Renal pelvis (tissue), 4 donors: ENCODE results near the gene TEX38. TPM values are rescaled to one million over a fixed set of nuclear protein-coding genes. Genes with fewer than 3 reads are reported as not detected.
"Not testable (repeated sequence)": the region's sequence is repeated elsewhere in the genome, so short reads cannot be mapped to it uniquely, and the experiment has no call there.

Experiments
- DNase-seq: peaks from one replicate; pipeline ENCODE4 v3.0.0-alpha.2; 2013
- polyA plus RNA-seq, 3 donors: library from polyadenylated mRNA; unstranded; fragments of 120-200 nt; gene quantifications; one replicate each; pipeline ENCODE4 v1.2.1, GENCODE V29; 2013; ENCODE audit not compliant: insufficient read length in 3 of 3

TEX38 gene
- polyA plus RNA-seq, 3 donors = 0.17 to 0.55 (median 0.34) TPM

DNA sequence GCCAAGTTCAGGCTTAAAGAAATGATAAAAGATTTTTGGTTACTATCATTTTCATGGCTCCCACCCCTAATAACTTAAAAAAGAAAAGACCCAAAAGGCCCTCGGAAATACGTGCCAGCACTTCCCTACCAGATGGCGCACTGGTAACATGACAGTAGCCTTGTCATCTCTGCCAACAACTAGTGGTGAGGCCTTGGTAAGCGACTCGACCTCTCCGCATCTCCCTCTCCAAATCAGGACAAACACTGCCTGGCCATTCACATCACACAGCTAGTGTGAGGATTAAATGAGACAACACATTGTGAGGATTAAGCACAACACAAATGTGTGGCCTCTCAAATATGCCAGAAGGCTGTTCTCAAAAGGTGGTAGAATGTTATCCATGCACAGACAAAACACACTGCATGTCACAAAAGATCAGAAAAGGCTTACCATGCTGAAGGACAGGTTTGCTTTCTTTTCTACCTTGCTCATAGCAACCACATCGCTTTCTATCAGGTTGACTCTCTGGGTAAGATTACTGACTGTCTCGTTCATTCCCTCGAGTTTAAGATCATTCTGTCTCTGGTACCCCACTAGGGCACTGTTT lies 16.4 kb downstream of the TEX38 start:
- DNase-seq = no peak

DNA sequence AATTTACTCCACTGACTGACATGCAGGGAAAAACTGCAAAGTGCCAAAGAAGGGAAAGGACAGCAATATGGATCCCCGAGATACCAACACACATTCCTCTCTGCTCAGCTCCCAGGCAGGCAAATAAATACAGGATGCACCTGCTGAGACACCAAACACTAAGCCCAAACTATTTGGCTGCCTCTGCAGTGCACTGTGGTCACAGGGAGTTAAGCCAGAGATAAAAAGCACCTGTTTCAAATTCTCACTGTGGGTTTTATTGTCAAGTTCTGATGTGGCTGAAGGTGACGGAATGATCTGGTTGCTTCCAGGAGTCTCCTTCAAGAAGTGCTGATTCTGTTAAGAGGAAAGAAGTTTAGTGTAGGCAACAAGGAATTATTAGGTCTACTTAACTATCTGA lies 17.7 kb downstream of the TEX38 start:
- DNase-seq = no peak

DNA sequence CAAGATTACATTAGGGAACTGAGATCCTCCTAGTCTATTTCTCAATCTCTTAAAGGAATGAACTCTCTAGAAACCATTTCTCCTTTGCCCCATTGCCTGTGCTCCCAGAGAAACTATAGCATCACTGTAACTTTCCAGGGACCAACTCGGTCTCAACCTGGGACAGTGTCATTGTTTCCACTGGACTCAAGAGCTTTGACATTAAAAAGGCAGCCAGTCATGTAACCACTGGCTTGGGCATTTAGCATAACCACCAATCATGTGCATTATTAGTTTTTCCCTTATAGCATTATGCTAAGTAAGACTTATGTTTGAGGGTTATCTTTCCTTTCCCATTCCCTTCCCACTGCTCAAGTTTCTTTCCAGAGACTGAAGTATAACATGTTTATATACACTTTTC lies 18.2 kb downstream of the TEX38 start:
- no peak for DNase-seq

DNA sequence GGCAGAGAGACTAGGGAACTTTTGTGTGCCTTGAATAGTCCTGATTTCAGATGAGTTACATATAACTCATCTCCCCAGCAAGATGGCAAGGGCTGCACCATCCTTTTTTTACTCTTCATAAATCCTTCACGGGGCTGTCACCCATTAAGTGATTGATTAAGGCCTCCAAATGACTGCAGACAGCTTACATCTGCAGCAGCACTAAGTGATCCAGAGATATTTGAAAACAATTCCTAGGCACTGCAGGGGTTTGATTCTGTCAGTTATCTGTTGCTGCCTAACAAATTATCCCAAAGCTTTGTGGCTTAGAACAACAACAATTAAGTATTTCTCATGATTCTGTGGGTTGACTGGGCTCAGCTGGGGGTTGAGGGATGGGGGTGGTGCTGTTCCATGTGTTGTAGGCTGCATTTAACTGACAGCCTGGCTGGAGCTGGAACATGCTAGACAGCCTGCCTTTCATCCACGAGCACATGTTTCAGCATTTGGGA lies 19.3 kb downstream of the TEX38 start:
- no peak for DNase-seq

DNA sequence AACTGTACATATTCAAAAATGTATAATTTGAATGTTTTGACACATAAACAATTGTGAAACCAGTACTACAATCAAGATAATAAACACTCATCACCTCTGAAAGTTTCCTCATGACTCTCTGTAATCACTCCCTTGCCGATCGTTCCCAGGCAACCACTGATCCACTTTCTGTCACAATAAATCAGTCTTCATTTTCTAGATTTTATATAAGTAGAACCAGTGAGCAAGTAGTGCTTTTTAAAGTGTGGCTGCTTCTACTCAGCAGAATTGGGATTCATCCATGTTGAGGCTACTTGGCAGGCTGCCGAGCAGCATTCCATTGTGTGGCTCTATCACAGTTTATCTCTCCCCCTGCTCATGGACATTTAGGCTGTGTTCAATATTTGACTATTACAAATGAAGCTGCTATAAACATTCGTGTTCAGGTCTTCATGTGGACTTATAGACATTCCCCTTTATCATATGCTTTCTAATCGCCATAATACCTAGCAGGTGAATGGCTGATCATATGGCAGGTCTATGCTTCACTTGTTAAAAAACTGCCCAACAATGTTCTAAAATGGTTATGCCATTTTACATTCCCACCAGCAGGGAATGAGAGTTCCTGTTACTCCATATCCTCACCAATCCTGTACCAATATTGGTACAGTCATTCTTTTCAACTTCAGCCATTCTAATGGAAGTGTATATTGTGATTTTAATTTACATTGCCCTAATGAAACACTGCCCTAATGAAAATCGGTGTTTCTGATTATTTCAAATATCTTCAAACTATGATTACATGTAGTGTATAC lies 20.5 kb downstream of the TEX38 start:
- no peak for DNase-seq

DNA sequence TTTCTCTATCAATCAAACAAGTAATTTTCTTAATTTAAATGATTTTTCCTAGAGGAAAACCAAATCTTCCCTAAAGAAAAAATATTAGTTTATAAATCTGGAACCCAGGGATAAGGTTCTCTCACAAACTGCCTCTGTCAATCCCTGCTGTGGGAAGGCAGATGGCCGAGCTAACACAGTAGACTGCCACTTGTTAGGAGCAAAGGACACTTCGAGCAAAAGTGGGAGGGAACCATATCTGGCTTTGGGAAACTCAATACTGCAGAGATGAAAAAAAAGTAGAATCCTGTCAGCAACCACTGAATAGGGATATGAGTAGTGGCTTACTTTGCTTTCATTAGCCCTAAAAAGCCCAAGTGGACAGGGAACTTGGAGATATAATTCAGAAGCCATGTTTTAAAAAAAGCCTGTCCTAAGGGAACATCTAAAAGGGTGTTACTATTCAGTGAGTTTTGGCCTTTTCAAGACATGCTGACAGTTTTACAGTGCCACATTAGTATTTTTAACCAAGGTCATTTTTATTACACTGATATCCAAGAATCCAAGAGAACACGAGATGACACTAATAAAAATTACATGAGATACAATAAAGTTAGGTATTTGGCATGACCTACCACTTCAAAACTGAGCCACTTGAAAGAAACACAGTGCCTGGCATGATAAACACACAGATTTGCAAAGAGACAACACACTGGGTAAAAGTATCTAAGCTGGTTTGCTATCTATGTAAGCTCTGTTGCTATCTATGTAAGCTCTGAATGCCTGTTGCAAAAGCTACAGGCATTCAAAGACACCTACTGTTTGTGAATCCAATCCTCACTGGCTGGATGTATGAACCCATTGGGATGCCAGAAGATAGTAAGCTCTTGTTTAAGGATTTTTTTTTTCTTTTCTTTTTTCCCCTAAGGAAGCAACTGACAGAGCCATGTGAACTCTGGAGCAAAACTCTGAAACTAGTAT lies 21.4 kb downstream of the TEX38 start:
- DNase-seq = no peak

DNA sequence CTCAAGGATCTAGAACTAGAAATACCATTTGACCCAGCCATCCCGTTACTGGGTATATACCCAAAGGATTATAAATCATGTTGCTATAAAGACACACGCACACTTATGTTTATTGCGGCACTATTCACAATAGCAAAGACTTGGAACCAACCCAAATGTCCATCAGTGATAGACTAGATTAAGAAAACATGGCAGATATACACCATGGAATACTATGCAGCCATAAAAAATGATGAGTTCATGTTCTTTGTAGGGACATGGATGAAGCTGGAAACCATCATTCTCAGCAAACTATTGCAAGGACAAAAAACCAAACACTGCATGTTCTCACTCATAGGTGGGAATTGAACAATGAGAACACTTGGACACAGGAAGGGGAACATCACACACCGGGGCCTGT lies 23.0 kb downstream of the TEX38 start:
- not testable (repeated sequence) for DNase-seq

DNA sequence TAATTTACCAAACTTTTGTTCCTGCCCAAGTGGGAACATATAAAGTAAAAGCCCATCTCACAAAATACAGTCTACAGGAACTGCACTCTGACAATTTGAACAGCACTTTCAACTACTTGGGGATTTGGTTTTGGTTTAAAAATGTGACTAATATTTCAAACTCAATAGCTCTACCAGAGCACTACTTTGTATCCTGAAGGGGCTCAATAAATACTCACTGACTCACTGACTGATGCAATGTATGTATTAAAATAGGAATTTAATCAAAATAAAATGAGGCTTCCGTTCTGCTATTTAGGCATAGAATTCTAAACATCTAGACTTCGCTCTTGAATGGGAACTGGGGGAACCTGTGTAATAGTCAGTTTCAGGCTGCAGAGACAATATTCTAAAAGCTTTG lies 25.4 kb downstream of the TEX38 start:
- no peak for DNase-seq

DNA sequence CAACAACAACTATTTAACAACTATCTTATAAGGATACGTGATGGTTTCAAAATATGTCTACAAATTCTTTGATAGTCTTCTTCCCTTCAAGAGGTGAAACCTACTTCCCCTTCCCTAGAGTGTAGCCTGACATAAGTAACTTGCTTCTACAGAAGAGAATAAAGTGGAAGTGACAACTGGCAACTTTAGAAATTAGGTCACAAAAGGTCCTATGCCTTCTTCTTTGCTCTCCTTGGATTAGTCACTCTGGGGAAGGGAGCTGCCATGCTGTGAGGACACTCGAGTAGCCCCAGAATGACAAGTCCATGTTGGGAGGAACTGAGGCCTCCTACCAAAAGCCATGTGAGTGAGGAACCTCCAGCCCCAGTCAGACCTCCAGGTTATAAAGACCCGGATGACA lies 28.0 kb downstream of the TEX38 start:
- DNase-seq = no peak

DNA sequence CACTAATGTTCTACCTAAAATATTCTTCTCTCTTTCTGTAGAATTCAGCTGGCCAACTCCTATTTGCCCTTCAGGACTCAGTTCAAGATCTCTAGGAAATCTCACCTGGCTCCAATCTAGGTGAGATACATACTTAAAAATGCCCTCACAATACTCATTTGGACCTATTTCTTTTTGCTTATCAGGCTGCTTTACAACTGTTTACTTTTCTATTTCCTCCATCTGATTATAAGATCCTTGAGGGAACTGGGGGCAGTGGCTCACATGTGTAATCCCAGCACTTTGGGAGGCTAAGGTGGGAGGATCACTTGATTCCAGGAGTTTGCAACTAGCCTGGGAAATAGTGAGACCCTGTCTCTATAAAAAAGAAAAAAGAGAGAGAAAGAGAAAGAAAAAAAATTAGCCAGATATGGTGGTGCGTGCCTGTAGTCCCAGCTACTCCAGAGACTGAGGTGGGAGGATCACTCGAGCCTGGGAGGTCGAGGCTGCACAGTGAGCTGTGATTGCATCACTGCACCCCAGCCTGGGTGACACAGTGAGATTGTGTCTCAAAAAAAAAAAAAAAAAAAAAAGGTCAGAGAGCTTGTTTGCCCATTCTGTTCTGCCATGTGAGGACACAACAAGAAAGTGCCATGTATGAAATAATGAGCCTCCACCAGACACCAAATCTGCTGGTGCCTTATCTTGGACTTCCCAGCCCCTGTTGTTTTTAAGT lies 32.4 kb downstream of the TEX38 start:
- DNase-seq = no peak

DNA sequence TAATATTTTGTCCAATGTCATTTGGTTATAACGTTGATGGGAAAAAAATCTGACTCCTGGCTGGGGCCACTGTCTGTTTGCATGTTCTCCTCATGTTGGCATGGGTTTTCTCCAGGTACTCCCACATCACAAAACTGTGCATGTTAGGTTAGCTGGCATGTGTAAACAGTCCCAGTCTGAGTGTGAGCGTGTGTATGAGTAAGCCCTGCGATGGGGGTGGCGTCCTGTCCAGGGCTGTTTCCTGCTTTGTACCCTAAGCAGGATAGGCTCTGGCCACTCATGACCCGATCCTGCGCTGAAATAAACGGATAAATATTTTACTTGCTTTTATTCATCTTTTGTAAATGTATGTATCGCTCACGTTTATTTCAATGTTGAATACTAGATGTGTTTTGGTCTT lies 33.8 kb downstream of the TEX38 start:
- no peak for DNase-seq

DNA sequence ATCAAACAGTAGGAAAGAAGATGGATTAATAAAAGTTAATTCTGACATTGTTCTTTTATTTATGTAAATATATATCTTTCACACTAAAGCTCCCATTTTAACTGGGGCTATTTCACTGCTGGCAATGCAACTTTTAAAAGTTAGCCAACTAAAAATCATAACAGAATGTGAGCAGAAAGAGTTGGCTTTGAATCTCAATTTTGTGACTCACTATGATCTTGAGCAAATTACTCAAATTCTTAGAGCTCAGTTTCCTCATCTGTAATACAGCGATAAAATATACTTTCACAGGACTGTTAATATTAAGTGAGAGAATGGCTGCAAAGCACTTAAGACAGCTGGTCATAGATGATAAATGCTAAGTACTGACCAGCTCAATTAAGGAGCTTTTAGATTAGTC lies 36.5 kb downstream of the TEX38 start:
- DNase-seq = no peak

DNA sequence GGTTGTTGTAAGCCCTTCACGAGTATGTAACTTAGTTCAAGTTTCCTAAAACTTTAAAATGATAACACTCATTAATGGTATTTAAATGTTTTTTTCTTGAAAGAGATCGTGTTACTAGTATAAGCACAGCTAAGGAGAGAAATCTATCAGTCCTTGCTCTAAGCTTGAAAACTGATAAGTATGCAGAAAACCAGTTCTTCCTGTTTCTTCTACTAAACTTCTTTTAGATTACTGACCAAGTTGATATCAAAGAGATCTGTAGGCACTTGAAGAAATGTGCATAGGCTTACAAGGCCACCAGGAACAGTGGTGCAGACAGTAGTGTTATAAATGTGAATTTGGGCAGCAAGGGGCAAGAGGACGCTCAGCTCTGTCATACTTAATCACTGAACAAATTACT lies 43.3 kb downstream of the TEX38 start:
- DNase-seq = no peak

DNA sequence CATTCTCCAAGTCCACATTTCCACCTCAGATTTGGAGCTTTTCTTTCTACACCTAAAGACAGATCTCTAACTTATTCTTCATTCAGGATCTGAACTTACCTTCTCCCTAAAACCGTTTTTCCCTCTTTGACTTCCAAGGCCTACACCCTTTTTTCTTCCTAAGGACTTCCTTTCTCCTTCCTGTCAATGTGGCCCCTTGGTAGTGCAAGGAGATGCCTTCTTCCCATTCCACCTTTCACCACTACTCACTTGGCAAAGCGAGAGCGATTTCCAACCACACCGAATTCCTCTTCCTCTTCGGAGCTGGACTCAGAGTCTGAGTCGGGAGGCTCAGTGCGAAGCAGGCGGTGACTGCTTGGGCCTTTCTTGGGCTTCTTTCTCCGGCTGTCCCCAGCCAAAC lies 46.0 kb downstream of the TEX38 start:
- no peak for DNase-seq

DNA sequence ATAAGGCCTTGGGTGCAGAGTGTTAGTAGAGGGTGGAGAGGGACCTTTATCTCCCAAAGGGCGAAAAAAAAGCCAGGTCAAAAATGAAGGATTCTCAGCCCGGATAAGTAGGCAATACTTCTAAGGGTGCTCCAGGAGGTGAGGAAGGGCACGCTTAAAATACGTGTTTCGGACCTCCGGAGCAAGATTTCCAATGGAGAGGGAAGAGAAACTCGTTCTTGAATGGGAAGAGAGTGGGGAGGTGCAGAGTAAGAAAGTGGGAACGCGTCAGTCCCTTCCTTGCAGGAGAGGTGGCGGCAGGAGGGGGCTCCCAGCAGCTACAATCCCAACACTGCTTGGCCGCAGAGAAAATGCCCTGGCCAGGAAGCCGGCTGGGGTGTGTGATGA lies 46.7 kb downstream of the TEX38 start:
- DNase-seq = no peak

DNA sequence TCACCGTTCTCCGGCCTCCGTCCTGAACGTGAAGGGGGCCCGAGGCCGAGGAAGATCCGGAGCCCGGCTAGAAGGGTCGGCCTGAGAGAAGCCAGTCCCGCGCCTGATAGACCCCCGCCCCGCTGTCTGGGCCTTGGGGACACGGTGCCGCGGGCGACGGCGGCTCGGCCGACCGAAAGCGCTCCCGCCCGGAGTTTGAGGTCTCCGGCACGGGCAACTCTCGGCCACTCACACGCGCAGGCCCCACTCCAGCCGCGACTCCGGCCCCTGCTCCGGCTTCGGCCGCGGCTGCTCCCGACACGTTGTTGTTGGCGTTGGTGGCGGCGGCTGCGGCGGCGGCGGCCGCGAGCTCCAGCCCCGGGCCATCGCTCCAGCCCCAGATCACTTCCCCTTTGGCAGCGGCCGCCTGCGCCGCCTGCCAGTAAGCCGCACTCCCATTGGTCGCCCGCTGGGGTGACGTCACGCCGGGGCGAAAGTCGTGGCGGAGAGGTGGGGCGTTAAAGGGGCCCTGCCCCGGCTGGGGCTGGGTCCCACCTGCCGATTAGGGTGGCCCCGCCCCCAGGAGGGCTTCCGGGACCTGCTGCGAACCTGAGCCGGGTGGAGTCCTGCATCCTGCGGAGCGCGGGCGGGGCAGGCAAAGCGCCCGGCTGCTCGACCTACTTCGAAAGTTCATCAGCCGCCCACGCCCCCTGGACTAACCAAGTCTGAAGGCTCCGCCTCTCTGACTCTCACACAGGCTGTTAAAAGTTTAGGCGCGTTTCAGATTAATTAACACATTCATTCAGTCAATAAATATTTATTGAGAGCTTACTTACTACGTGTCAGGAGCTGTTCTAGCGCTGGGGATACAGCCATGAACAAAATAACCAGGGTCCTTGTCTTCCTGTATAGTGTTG lies 47.3 kb downstream of the TEX38 start, which contains the start of gene EFCAB14:
Gene EFCAB14 (minus strand): TSS at position 388 of the 896 bp plus-strand sequence. CDS start 1,027 bp downstream, outside the sequence.
- peak; percentile 93 for DNase-seq

DNA sequence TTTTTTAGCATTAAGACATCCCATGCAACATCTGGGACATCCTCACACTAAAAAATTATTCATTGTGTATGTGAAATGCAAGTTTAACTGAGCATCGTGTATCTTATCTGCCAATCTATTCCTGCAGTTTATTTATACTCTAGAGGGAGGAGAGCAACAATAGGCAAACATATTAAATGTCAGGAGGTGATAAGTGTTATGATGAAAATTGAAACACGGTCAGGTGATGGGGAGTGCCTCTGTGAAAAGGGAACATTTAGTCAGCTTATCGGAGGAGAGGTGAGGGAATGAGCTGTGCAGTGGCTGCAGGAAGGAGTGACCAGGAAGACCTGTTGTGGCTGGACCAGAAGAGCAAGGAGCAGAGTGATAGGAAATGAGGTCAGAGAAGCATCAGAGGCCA lies 48.0 kb downstream of the TEX38 start:
- DNase-seq = no peak

DNA sequence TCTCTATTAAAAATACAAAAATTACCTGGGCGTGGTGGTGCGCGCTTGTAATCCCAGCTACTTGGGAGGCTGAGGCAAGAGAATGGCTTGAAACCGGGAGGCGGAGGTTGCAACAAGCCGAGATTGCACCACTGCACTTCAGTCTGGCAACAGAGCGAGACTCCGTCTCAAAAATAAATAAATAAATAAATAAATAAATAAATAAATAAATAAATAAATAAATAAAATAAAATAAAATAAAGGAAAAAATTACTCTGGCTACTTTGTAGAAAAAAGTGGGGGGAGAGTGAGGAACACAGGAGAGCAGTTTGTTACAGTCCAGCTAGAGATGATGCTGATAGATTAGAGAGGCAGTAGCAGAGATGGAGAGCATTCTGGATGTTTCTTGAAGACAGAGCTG lies 48.7 kb downstream of the TEX38 start:
- DNase-seq = not testable (repeated sequence)

DNA sequence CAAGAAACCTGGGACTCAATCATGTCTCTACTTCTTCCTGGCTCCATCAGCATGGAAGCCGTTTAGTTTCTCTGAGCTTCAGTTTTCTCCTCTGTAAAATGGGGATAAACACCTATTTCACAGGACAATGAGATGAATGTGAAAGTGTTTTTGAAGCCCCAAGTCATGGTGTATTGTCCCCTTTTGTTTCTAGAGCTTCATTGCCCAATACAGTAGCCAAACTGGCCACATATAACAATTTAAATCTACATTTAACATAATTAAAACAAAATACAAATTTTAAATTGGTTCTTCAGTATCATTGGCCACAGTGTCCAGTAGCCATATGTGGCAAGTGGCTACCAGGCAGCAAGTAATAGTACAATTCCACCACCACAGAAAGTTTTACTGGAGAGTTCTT lies 49.5 kb downstream of the TEX38 start:
- no peak for DNase-seq

DNA sequence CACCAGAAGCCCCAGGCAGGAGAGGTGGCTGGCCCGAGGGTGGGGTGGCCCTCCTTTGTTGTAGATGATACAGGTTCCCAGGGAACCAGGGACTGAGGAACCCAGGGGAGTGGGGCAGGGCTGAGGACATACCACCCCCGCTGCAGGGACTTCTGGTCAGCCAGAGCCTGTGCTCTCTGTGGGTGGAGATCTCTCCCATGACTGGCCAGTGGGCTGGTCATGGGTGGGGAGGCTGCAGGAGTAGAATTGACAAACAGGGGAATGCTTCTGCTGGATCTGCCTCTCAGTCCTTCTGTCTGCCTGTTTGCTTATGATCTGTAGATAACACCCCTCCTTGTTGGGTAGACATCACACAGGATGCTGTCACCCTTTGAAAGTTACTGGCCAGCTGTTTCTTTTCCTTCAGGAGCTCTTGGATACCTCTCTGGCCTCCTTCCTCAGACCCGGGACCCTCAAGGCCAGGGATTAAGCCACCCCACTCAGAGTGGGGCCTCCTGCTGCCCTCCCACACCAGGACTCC lies 50.1 kb downstream of the TEX38 start:
- no peak for DNase-seq
